Right kidney (tissue), 1 donor: ENCODE data around the gene NBL1.
A peak's percentile ranks its signal among the peaks of the same experiment; 100 is the strongest.

ENCODE experiments used
- DNase-seq: peaks from one replicate; pipeline ENCODE4 v3.0.0-alpha.2; 2016

The NBL1 gene

GRCh38 chr1:19696820-19697219 is 52.7 kb downstream of the NBL1 start:
- no peak for DNase-seq

- no peak for DNase-seq
These were observed 54.1 kb downstream of the NBL1 start for GRCh38 chr1:19698181-19698580.

- no peak for DNase-seq
These were observed 56.1 kb downstream of the NBL1 start for GRCh38 chr1:19700079-19700777.

- no peak for DNase-seq
These were observed 59.2 kb downstream of the NBL1 start for GRCh38 chr1:19703280-19703679.

- DNase-seq = peak; percentile 64
These were observed 60.4 kb downstream of the NBL1 start for GRCh38 chr1:19704247-19705113.

GRCh38 chr1:19705464-19705863 is 61.4 kb downstream of the NBL1 start:
- no peak for DNase-seq

- DNase-seq = no peak
These were observed 62.0 kb downstream of the NBL1 start for GRCh38 chr1:19706136-19706535.
